Cerebellar nuclear complex (tissue), 1 donor: Measurements from ENCODE around the gene SH3PXD2B.
A peak's percentile ranks its signal among the peaks of the same experiment; 100 is the strongest.
"Not testable (repeated sequence)": the region's sequence is repeated elsewhere in the genome, so short reads cannot be mapped to it uniquely, and the experiment has no call there.

Experiments
- DNase-seq, 2 experiments: peaks; one replicate each; lab custom pipeline; 2025; lab: John Stamatoyannopoulos, UW

SH3PXD2B gene

DNA sequence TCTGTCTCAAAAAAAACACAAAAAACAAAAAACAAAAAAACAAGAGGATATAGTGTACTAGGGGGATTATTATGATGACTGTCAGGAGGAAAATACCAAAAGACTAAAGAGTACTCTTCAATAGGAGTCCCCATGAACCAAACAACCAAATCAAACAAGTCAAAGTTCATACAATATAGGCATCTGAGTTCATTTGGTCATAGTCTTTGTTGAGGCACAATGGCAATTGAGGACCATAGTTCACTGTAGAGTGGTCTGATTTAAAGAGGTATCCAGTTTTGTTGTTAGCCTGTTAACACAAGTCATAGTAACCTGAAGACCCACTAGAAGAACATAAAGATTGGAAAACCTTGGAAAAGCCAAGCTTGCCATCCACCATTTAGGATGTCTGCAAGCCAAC, 159.5 kb downstream of the SH3PXD2B start:
- no peak for DNase-seq

DNA sequence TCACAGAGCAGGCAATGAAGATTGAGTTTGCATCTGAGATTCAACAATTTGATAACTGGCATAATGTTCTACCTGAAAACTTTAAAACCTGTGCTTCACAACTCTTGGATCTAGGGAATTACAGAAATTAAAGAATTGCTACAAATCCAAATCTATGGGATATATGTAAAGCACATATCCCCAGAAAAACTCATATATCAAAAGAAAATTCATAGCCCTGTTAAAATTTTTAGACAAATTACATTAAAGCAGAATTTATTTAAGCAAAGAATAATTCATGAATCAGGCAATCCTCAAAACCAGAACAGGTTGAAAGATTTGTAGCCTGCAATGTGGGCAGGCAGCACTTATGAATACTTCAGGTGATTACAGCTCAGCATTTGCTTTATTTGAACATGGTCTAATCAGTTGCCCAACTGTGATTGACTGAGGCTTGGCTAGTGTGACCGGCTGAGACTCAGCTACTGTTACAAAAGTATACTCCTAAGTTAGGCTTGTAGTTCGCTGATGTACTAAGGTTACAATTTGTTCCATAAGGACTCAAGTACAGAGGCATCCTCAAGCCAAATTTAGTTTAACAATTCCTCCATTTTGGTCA, 160.5 kb downstream of the SH3PXD2B start:
- DNase-seq = no peak

DNA sequence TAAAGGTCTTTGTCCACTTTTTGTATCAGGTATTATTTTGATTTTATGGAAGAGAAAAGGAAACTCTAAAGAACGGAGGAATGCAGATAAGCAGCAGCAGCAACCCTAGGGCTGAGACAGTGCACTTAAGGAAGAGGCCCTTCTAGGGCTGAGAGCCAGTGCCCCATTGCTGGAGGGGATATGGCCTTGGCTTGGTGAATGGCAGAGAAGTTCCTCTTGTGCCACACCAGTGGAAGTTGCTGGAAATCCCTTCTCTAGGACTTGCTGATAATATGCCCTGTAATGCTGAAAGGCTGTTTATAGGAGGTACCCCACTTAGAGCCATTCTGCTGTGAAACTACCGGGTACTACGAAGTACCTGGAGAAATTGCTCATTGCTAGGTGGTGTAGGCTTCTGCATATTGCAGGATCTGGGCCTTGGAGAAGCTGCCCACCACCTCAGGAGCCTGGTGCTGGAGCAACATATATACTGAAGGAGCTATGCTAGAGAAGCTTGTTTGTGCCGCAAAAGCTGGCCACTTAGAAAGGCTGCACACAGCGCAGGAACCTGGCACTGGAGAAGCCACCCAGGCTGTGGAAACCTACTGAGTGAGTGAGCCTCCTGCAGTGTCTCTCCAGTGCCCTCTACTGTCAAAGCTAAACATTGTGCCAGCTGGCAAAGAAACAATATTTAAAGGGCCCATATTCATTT, 161.1 kb downstream of the SH3PXD2B start:
- DNase-seq = peak; percentile 72 to 82

DNA sequence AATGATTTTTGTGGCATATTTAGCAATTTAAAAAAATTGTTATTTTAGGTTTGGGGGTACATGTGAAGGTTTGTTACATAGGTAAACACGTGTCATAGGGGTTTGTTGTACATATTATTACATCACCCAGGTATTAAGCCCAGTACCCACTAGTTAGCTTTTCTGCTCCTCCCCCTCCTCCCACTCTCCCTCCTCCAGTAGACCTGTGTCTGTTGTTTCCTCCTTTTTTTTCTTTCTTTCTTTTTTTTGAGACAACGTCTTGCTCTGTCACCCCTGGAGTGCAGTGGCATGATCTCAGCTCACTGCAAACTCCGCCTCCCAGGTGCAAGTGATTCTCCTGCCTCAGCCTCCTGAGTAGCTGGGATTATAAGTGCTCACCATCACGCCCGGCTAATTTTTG, 162.5 kb downstream of the SH3PXD2B start:
- DNase-seq = not testable (repeated sequence)

DNA sequence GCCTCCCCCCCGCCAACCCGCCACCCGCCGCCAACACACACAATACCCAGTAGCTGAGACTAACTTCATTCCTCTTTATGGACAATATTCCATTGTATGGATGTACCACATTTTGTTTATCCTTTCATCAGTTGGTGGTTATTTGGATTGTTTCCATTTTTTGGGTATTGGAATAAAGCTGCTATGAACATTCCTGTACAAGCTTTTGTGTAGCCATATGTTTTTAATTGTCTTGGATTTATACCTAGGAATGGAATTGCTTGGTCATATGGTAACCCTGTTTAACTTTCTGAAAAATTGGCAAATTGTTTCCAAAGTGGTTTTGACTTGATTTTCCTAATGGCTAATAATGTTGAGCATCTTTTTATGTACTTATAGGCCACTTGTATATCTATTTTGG, 165.9 kb downstream of the SH3PXD2B start:
- no peak for DNase-seq

DNA sequence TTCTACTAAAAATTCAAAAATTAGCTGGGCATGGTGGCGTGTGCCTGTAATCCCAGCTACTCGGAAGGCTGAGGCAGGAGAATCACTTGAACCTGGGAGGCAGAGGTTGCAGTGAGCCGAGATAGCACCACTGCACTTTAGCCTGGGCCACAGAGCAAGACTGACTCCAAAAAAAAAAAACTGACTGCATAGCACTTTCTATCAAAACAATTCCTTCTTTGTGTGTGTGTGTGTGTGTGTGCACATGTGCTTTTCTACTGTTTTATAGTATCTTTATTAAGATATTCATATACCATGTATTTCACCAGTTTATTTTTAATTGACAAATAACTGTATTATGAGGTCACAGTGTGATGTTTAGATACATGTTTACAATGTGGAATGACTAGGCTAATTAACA, 167.2 kb downstream of the SH3PXD2B start:
- not testable (repeated sequence) for DNase-seq

DNA sequence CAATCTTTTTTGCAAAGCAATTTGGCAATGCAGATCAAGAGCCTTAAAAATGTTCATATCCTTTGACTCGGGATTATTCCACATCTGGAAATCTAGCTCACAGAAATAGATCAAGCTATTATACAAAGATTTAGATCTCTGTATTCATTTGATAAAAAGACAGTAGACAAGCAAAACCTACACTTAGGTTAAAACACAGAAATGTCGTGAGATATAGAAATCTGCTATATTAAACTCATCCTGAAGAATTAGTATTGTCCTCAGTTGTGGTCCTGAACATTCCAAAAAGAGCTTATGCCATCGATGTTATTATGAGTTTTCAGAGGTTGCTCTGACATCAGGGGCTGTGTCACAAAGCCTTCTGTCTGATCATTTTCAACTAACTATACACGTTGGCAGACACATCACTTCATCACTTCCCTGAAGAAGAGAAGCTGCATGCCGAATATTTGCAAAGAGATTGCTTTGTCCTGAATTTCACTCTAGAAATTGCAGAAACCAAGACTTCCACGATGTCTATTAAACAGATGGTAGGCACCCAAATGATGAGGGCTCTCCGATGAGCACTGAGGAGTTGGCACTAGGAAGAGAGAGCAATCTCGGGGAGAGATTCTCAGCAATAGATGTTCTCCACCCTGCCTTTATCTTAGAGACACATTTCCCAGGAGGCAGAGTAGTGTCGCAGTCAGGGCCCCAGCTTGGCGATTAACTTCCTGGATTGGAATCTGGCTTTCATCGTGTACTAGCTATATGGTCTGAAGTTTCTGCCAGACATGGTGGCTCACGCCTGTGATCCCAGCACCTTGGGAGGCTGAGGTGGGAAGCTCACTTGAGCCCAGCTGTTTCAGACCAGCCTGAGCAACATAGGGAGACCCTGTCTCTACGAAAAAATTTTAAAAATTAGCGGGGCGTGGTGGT, 168.8 kb downstream of the SH3PXD2B start:
- DNase-seq = no peak

DNA sequence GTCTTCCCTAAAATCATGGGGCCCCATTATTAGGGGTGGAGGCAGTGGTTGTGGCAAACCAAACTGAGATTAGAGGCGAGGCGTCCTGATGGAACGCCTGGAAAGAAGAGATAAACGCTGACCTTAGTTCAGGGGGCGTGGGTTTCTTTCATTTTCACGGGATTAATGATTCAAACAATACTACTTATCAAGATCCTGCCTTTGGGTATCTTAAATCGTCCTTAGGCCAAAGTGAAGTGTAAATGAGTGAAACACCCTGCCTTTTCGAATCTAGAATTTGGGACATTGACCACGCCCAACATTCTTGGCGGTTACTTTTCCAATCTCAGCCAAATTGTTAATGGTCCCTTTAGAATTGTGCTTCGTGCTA, 169.7 kb downstream of the SH3PXD2B start:
- no peak for DNase-seq

DNA sequence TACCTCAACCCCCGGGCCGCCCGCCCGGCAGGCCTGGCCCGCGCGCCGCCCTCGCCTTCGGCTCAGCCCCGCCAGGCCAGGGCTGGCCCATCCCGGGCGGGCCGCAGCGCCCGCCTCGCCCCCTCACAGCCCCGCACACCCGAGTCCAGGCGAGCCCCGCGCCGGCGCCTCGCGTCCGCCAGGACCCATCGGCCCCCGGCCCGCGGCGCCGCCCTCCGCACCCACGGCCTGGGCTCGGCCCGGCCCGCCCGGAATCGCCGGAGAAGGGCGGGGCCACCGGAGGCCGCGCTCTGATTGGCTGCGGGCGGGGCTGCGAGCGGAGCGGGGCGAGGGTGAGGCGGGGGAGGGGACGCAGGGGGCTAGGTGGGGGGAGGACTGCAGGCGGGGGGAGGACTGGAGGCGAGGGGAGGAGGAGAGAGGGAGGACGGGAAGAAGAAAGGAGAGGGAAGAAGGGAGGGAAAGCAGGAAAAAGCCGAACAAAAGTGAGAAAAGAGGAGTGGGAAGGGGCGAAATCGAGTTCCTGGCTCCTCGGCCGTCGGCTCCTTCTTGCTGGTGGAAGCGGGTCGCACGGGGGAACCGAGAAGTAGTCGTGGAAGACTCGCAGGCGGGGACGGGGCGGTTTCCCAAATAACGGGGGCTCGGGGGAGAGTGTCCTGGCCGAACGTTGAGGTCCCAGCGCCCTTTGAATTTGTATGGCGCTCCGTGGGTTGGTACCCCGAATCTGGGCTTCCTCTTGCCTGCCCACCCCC, 170.3 kb downstream of the SH3PXD2B start:
- DNase-seq = peak in 1 of 2 experiments; percentile 27

DNA sequence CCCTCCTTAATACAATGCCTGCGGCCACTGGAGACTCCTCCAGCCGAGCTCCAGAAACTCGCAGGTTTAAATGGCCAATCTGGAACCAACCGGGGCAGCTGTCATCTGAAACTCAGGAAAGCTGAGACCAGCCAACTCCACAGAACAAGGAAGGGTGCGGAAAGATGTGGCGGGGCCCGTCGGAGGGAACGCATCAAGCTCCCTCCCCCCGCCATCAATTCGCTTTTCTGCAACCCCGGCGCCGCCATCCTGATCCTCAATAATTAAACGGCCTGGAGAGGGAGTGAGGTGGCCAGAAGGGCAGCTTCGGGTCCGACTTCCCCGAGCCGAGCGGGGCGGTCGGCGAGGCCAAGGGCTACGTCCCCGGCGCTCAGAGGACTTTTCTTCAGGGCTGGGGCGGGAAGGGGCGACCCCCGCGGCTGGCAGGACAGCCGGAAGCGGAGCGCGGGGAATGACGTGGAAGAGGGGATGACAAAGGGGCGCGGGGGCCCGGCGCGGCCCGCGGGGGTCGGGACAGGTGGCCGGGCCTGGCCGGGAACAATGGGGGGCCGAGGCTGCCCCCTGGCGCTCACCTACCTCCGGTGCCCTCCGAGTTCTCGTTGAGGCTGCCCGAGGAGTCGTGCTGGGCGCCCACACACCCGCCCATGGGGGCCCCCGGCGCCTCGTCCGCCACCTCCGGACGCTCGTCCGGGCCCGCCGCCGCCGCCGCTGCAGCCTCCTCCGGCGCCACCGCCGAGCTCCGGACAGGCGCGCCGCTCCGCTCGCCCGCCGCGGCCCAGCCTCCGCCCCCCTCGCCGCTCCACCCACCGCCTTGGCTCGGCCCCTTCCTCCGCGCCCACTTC, 171.1 kb downstream of the SH3PXD2B start, which contains the start of gene UBTD2:
Gene UBTD2 (minus strand): TSS at position 745 of the 842 bp plus-strand sequence. CDS start 99 bp downstream, at position 646.
- no peak for DNase-seq

DNA sequence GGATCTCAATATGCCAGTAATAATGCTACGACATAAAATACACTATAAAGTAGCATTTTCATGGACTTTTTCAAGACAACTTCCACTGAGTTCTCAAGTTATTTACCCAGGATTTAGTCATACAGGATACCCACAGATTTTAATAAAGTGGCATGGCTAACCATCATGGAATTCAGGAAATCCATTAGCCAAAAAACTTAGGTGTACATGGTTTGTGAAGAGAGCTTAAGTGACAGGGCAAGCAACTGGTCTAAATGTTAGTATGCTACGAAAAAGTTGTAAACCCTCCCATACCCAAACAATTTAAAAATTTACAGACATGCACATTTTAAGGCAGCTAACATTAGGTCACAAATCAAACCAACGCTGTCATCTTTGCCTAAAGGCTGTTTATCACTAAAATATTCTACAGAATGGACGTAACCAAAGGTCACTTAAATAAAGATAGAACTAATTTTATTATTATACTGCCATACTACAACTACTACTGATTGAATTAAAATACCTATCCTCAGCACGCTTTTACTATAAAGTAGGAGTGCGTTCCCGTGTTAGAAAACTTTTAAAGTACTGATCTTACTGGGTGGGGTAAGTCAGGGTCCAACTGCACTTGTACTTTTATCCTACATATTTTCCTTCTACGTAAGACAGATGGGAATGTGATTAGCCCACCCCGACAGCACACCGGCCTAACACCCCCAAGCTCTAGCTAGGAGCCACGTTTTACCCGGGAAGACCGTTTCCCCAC, 171.9 kb downstream of the SH3PXD2B start:
- no peak for DNase-seq

DNA sequence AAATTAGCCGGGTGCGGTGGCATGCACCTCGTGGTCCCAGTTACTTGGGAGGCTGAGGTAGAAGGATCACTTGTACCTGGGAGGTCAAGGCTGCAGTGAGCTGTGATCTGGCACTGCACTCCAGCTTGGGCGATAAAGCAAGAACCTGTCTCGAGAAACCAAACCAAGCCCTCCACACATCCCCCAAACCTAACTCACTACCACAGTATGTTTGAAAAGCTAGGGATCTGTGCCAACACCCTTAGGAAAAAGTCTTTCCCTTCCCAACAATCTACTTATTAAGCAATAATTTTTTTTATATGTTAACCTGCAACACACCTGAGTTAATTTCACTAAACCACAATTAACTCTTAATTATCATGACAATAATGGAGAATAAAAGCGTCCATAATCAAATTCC, 173.0 kb downstream of the SH3PXD2B start:
- no peak for DNase-seq

DNA sequence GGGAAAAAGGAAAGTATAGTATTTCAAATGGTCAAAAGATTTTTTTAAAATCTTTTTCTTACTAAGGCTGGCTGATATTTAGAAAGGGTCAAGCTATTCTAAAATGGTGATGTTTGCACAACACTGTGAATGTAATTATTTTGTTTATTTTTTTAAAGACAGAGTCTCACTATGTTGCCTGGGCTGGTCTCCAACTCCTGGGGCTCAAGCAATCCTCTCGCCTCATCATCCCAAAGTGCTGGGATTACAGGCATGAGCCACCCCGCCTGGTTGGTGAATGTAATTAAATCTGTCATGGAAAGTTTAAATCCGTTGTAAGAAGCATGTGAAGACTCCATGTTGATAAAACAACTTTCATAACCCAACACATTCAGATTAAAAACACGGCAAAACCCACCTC, 173.4 kb downstream of the SH3PXD2B start:
- DNase-seq = no peak

DNA sequence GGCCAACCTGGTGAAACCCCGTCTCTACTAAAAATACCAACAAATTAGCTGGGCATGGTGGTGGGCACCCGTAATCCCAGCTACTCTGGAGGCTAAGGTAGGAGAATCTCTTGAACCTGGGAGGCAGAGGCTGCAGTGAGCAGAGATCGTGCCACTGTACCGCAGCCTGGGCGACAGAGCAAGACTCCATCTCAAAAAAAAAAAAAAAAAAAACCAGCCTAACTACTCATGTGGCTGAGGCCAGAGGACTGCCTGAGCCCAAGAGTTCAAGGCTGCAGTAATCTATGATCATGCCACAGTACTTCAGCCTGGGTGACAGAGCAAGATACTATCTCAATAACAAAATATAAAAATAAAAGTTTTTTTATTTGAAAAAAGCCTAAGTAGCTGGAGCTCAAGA, 174.0 kb downstream of the SH3PXD2B start:
- no peak for DNase-seq

DNA sequence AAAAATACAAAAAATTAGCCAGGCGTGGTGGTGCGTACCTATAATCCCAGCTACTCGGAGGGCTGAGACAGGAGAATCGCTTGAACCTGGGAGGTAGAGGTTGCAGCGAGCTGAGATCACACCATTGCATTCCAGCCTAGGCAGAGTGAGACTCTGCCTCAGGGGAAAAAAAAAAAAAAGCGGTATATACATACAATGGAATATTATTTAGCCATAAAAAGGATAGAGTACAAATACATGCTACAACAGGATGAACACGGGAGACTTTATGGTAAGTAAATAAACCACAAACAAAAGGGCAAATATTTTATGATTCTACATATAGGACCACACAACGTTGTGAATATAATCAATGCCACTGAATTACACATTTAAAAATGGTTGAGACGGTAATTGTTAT, 176.0 kb downstream of the SH3PXD2B start:
- DNase-seq = no peak

DNA sequence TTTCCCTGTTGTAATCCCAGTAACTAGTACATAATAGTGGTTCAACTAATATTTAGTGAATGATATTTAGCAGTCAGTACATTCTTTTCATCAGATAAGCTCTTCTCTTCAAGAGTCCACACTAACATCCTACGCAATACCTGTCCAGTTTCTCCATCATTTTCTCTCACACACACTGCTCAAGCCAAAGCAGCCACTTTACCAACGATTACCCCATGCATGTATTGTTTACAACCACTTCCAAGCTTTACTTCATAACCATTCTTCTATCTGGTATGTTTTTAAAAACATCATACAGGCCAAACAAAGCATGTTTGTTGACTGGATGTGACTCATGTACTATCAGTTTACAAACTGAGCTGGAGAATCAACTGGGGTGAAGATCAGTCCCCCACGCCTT, 178.1 kb downstream of the SH3PXD2B start:
- no peak for DNase-seq
